Peyer's patch (tissue), 4 donors: ENCODE measurements around the gene ADAMTS15. TPM values are rescaled to one million over a fixed set of nuclear protein-coding genes. Genes with fewer than 3 reads are reported as not detected.

Experiments used
- DNase-seq, 3 donors: peaks; one replicate each; pipeline ENCODE4 v3.0.0-alpha.2; 2017 to 2019
- H3K27ac ChIP-seq, 4 donors: fragments of 200-600 bp; sonication (generic); one replicate each; pipeline ENCODE4 v1.5.1; 2016 to 2019
- H3K27me3 ChIP-seq, 2 donors: fragments of 200-600 bp; sonication (generic); one replicate each; pipeline ENCODE4 v1.5.1; 2019
- H3K36me3 ChIP-seq, 3 donors: fragments of 200-600 bp; sonication (generic); one replicate each; pipeline ENCODE4 v1.5.1; 2016 to 2019
- H3K4me1 ChIP-seq, 4 donors: fragments of 200-600 bp; sonication (generic); one replicate each; pipeline ENCODE4 v1.5.1; 2016 to 2019
- H3K4me3 ChIP-seq, 4 donors: fragments of 200-600 bp; sonication (generic); 1 replicate in 3 of 4; 2 replicates in 1 of 4; pipeline ENCODE4 v1.5.1; 2016 to 2019; ENCODE audit warnings: mild to moderate bottlenecking in 1 of 4
- H3K9me3 ChIP-seq, 4 donors: fragments of 200-600 bp; sonication (generic); one replicate each; pipeline ENCODE4 v1.5.1; 2016 to 2019; ENCODE audit warnings: mild to moderate bottlenecking in 1 of 4
- POLR2A ChIP-seq, 2 donors: fragments of 450-650 bp; IDR thresholded peaks; one replicate each; pipeline ENCODE4 v1.5.1; 2017; ENCODE audit warnings: antibody characterized with exemption in 2 of 2, mild to moderate bottlenecking in 2 of 2, moderate library complexity in 2 of 2
- total RNA-seq, 4 donors: library from RNA; depleted of rRNA; stranded (reverse); fragments of >200 nt; gene quantifications; one replicate each; pipeline ENCODE4 v1.1.0, GENCODE V29; 2016
- TF ChIP-seq, protein P1 (sequence below), 6 experiments: fragments of 450-650 bp in 4 of 6; fragments of 200-600 bp in 2 of 6; sonication (generic) in 1 of 6; IDR thresholded peaks; one replicate each; pipeline ENCODE4 v1.5.1; 2017 to 2019; ENCODE audit warnings: antibody characterized with exemption in 6 of 6, mild to moderate bottlenecking in 3 of 6, moderate library complexity in 1 of 6

The ADAMTS15 gene
- total RNA-seq, 4 donors from 2014 or later, result 0.53 to 5.8 (median 2.6) TPM

DNA sequence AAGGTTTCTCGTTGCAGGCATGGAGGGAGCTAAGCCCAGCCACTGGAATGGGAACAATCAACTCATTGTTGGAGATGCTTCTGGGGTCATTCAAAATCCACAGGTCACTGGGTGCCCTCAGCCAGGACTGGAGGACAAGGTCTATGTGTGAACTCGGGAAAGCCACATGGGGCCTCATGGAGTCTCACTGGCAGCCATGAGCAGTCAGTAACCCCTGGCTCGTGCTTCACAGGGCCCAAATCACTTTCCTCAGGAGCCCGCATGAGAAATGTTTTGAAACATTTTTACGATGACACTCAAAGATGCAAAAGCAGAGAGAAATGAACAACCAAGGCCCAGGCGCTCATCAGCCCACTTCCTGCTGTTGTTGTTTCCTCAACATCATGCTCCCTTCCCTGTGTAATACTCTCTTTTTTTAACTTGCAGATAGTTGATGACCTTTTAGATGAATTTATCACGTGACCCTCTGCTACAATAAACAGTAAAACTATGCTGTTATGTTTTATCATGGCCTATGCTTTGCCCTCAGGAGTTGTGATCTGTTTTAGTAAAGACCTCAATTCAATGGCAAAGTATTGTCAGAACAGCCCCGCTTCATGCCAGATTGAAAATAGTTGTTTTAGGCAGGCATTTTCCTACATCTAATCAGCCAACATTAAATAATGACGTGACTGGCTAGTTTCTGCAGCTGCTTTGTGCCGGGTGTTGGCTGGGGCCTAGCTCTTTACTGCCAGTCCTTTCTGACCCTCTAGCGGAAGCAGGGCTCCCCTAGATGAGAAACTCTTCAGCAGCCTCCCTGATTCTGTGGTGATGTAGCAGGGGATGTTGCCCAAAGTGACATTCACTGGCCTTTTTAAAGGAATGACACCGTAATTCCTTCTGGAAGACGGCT lies 39.7 kb downstream of the ADAMTS15 start:
- H3K27me3 ChIP-seq, result no peaks in the 10 kb centered on the region

DNA sequence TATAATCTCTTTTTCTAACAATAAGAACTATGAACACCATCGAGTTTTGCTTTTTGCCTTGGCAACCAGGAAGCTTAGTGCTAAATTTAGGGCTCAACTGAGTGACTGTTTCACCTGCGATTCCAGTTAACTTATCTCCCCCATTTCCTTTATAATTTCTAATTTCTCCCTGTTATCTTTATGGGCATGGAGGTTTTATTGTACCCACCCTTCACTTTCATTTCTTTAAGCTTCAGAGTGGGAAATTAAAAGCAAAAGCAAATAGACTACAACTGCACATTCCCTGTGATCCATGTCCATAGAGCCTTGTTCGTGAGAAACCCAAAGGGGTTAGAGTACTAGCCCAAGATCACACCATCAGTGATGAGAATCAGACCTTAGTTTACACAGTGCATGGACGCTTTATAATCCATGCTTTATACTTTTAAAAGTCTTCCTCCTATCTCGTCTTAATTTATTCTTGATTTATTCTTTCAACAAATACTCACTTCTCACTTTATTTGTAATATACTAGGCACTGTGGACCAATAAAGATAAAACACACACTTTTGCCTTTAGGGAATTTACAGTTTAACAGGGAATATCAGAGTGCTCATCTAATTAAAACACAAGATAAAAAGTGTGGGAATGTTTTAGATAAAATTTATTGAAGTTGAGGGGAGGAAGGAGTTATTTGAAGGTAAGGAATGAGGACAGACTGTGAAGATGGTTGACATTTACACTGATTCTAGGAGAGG lies 40.6 kb downstream of the ADAMTS15 start:
- Histone ChIP-seq H3K4me1 (peaks cover 0 to 7% (median 0%) of the 10 kb centered on the region in 4 donors), H3K27ac (peak overlapping the region in 2 of 4 donors; percentile 25 to 30), H3K9me3 (no peaks in the 10 kb centered on the region), H3K4me3 (no peak overlapping the region), H3K27me3 (no peaks in the 10 kb centered on the region), H3K36me3 (no peaks in the 10 kb centered on the region)
- no peak for DNase-seq
- TF ChIP-seq, protein P1, sequence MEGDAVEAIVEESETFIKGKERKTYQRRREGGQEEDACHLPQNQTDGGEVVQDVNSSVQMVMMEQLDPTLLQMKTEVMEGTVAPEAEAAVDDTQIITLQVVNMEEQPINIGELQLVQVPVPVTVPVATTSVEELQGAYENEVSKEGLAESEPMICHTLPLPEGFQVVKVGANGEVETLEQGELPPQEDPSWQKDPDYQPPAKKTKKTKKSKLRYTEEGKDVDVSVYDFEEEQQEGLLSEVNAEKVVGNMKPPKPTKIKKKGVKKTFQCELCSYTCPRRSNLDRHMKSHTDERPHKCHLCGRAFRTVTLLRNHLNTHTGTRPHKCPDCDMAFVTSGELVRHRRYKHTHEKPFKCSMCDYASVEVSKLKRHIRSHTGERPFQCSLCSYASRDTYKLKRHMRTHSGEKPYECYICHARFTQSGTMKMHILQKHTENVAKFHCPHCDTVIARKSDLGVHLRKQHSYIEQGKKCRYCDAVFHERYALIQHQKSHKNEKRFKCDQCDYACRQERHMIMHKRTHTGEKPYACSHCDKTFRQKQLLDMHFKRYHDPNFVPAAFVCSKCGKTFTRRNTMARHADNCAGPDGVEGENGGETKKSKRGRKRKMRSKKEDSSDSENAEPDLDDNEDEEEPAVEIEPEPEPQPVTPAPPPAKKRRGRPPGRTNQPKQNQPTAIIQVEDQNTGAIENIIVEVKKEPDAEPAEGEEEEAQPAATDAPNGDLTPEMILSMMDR (IDR thresholded peaks at IDR 0.05), result no peak
- TF ChIP-seq POLR2A (IDR thresholded peaks at IDR 0.05), result no peak

More for the DNA sequence above, 39.7 kb downstream of the ADAMTS15 start:
- H3K4me1 ChIP-seq, result peaks cover 0 to 7% (median 0%) of the 10 kb centered on the region in 4 donors
- no peak overlapping the region for H3K4me3 ChIP-seq
- DNase-seq, result no peak
- no peak for TF ChIP-seq POLR2A (IDR thresholded peaks at IDR 0.05)
- TF ChIP-seq, protein P1 (IDR thresholded peaks at IDR 0.05), result no peak
- peak overlapping the region in 3 of 4 donors; percentile 25 to 35 (median 30) for H3K27ac ChIP-seq
- no peaks in the 10 kb centered on the region for H3K36me3 ChIP-seq
- no peaks in the 10 kb centered on the region for H3K9me3 ChIP-seq

DNA sequence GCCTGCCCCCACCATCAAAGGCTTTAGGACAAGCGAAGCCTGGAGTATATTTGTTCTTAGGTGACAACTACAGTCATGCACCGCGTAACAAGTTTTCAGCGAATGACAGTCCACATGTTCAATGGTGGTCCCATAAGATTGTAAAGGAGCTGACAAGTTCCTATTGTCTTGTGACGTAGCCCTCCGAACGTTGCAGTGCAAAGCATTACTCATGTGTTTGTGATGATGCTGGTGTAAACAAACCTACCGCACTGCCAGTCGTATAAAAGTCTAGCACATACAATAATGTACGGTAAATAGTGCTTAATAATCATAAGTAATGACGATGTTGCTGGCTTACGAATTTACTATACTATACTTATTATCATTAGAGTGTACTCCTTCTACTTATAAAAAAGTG lies 41.3 kb downstream of the ADAMTS15 start:
- Histone ChIP-seq H3K36me3 (no peaks in the 10 kb centered on the region), H3K27ac (no peak overlapping the region), H3K9me3 (no peaks in the 10 kb centered on the region), H3K27me3 (no peaks in the 10 kb centered on the region), H3K4me3 (no peak overlapping the region), H3K4me1 (peaks cover 0 to 7% (median 0%) of the 10 kb centered on the region in 4 donors)
- TF ChIP-seq POLR2A (IDR thresholded peaks at IDR 0.05), result no peak
- TF ChIP-seq, protein P1 (IDR thresholded peaks at IDR 0.05), result no peak
- DNase-seq, result no peak

DNA sequence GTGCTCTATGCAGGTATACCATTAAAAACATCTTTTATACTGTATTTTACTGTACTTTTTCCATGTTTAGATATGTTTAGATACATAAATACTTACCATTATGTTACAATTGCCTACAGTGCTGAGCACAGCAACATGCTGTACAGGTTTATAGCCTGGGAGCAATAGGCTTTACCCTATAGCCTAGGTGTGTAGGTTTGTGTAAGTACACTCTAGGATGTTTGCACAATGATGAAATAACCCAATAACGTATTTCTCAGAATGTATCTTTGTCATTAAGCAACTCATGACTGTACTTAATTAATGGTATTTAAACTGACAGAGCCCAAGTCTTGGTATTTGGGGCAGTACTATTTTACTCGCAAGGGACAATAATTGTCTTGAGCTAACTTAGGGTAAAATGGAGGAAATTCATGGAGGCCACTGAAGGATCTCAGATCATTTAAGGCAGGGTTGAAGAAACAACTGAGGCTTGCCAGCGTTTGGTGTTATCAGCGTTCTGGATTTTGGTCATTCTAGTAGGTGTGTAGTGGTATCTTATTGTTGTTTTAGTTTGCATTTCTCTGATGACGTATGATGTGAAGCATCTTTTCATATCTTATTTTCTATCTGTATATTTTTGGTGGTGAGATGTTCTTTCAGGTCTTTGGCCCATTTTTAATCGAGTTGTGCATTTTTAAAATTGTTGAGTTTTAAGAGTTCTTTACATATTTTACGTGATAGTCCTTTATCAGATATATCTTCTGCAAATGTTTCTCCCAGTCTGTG lies 42.4 kb downstream of the ADAMTS15 start:
- no peaks in the 10 kb centered on the region for H3K36me3 ChIP-seq
- H3K27me3 ChIP-seq, result no peaks in the 10 kb centered on the region
- no peak for TF ChIP-seq POLR2A (IDR thresholded peaks at IDR 0.05)
- TF ChIP-seq, protein P1 (IDR thresholded peaks at IDR 0.05), result no peak
- peaks cover 0 to 7% (median 0%) of the 10 kb centered on the region in 4 donors for H3K4me1 ChIP-seq
- H3K4me3 ChIP-seq, result no peak overlapping the region
- no peak for DNase-seq
- no peak overlapping the region for H3K27ac ChIP-seq
- no peaks in the 10 kb centered on the region for H3K9me3 ChIP-seq

GRCh38 chr11:130498181-130498580 lies 49.7 kb downstream of the ADAMTS15 start:
- Histone ChIP-seq H3K36me3 (no peaks in the 10 kb centered on the region), H3K27me3 (no peaks in the 10 kb centered on the region), H3K4me1 (no peaks in the 10 kb centered on the region), H3K27ac (no peak overlapping the region), H3K9me3 (no peaks in the 10 kb centered on the region), H3K4me3 (no peak overlapping the region)
- no peak for DNase-seq
- no peak for TF ChIP-seq POLR2A (IDR thresholded peaks at IDR 0.05)
- TF ChIP-seq, protein P1 (IDR thresholded peaks at IDR 0.05), result no peak
